ENCODE data around the gene ZNF440. TPM values are rescaled to one million over a fixed set of nuclear protein-coding genes. Genes with fewer than 3 reads are reported as not detected.
"Not testable (repeated sequence)": the region's sequence is repeated elsewhere in the genome, so short reads cannot be mapped to it uniquely, and the experiment has no call there.

ZNF440 gene
- total RNA-seq, 4 donors from 2014 or later, result 11.9 to 16.0 (median 13.8) TPM

- intact Hi-C loops (cut with DNase I), result no loop called here
- TF ChIP-seq CTCF (IDR thresholded peaks at IDR 0.05) (no peak), POLR2A (IDR thresholded peaks at IDR 0.05) (no peak)
- Histone ChIP-seq H3K4me3 (replicated peaks in 1 of 3) (no peak overlapping the region), H3K27ac (no peak overlapping the region), H3K4me1 (no peaks in the 10 kb centered on the region), H3K27me3 (no peaks in the 10 kb centered on the region), H3K36me3 (peaks cover 0 to 20% of the 10 kb centered on the region in 2 donors), H3K9me3 (no peaks in the 10 kb centered on the region)
- DNase-seq, result no peak
- 91 to 95% methylated on average over 11 of the region's 11 CpGs for WGBS, 2 donors
Measured at GRCh38 chr19:11806354-11807098, 7.5 kb upstream of the ZNF440 start.

GRCh38 chr19:11807099-11807380, 7.0 kb upstream of the ZNF440 start:
- Histone ChIP-seq H3K27me3 (no peaks in the 10 kb centered on the region), H3K4me3 (replicated peaks in 1 of 3) (no peak overlapping the region), H3K9me3 (no peaks in the 10 kb centered on the region), H3K36me3 (peaks cover 0 to 20% of the 10 kb centered on the region in 2 donors), H3K27ac (no peak overlapping the region), H3K4me1 (no peaks in the 10 kb centered on the region)
- DNase-seq, result no peak
- intact Hi-C loops (cut with DNase I), result no loop called here
- TF ChIP-seq CTCF (IDR thresholded peaks at IDR 0.05) (no peak), POLR2A (IDR thresholded peaks at IDR 0.05) (no peak)
- WGBS, 2 donors, result 95 to 97% methylated on average over 2 of the region's 2 CpGs

DNA sequence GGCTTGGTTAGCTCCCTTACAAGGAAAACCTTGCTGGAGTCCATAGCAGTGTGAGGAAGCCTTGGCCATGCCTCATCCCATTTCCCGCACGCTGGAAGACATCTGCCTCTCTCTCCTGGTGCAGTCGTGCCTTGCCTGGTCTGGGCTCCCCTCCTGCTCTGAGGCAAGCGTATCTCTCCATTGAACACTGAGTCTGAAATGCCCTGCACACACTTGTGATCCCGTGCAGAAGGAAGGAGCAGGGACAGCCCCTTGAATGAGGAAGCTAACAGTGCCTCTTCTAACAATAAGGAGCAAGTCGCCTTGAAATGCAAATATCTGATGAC, 407 bp upstream of the ZNF440 start:
- no peaks in the 10 kb centered on the region for H3K27me3 ChIP-seq
- DNase-seq, result no peak
- TF ChIP-seq CTCF (IDR thresholded peaks at IDR 0.05) (no peak), POLR2A (IDR thresholded peaks at IDR 0.05) (no peak)
- no peaks in the 10 kb centered on the region for H3K9me3 ChIP-seq
- H3K4me3 ChIP-seq (replicated peaks in 1 of 3), result peak overlapping the region; percentile 3 to 77 (median 65)
- H3K27ac ChIP-seq, result peak overlapping the region in 1 of 3 donors; percentile 81
- 0 to 4% methylated on average over 6 of the region's 6 CpGs for WGBS, 2 donors
- peaks cover 0 to 11% of the 10 kb centered on the region in 2 donors for H3K4me1 ChIP-seq
- no peaks in the 10 kb centered on the region for H3K36me3 ChIP-seq
- intact Hi-C loops (cut with DNase I), result loop anchor here (2.0 kb wide), 1 partner anchor 15 kb away; the partner anchor contains the start of gene ZNF491

DNA sequence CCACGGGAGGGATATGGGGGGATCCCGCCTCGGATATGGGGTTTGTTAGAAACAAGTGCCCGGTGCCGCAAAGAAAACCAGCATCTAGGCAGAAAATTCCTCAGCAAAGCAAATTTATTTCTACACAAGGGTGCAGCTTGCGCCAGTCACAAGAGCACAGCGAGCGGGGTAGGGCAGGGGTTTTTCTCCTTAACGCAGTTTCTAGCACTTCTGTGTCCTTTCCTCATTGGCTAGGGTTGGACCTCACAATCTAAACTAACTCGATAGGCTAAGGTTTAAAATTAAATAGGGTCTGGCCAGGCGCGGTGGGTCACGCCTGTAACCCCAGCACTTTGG, 595 bp downstream of the ZNF440 start:
- intact Hi-C loops (cut with DNase I), result no loop called here
- no peak for DNase-seq
- Histone ChIP-seq H3K36me3 (no peaks in the 10 kb centered on the region), H3K4me1 (peaks cover 0 to 11% of the 10 kb centered on the region in 2 donors), H3K9me3 (no peaks in the 10 kb centered on the region), H3K27ac (peak overlapping the region; percentile 63 to 81 (median 75)), H3K4me3 (replicated peaks in 1 of 3) (peak overlapping the region; percentile 52 to 77 (median 65)), H3K27me3 (no peaks in the 10 kb centered on the region)
- 8 to 17% methylated on average over 13 of the region's 13 CpGs for WGBS, 2 donors
- TF ChIP-seq POLR2A (IDR thresholded peaks at IDR 0.05), result no peak
- TF ChIP-seq CTCF (IDR thresholded peaks at IDR 0.05), result no peak

DNA sequence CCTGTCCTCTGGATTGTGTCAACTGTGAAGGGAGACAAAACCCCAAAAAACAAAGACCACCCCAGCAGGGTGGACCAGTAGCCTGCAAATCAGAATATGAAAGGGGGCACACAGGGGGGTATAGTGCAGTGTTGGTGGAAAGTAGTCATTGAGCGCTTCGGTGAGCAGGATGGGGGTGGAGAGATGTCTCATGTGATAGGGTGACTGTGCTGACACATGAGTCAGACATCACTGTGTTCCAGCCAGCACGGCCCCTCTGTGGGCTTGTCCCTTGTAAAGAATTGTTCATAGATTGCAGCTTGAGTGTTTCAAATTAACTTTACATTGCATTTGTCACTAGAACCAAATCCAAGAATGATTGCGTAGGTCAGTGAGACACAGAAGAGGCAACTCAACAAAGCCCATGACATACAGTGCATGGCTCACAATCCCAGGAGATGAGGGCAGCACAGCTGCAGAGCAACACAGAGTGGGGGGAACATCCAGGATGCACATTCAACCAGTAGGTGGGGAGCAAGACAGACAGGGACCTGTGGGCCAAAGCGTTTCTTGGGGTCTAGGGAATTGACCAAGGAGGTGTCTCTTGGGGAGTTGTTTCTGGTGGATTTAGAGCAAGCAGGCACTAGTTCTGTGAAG, 7.5 kb downstream of the ZNF440 start:
- H3K9me3 ChIP-seq, result no peaks in the 10 kb centered on the region
- no peak overlapping the region for H3K4me3 ChIP-seq (replicated peaks in 1 of 3)
- TF ChIP-seq CTCF (IDR thresholded peaks at IDR 0.05) (no peak), POLR2A (IDR thresholded peaks at IDR 0.05) (no peak)
- intact Hi-C loops (cut with DNase I), result no loop called here
- H3K4me1 ChIP-seq, result no peaks in the 10 kb centered on the region
- no peak for DNase-seq
- WGBS, 2 donors, result 88 to 95% methylated on average over 5 of the region's 5 CpGs
- H3K27me3 ChIP-seq, result no peaks in the 10 kb centered on the region
- H3K36me3 ChIP-seq, result no peaks in the 10 kb centered on the region
- H3K27ac ChIP-seq, result no peak overlapping the region

DNA sequence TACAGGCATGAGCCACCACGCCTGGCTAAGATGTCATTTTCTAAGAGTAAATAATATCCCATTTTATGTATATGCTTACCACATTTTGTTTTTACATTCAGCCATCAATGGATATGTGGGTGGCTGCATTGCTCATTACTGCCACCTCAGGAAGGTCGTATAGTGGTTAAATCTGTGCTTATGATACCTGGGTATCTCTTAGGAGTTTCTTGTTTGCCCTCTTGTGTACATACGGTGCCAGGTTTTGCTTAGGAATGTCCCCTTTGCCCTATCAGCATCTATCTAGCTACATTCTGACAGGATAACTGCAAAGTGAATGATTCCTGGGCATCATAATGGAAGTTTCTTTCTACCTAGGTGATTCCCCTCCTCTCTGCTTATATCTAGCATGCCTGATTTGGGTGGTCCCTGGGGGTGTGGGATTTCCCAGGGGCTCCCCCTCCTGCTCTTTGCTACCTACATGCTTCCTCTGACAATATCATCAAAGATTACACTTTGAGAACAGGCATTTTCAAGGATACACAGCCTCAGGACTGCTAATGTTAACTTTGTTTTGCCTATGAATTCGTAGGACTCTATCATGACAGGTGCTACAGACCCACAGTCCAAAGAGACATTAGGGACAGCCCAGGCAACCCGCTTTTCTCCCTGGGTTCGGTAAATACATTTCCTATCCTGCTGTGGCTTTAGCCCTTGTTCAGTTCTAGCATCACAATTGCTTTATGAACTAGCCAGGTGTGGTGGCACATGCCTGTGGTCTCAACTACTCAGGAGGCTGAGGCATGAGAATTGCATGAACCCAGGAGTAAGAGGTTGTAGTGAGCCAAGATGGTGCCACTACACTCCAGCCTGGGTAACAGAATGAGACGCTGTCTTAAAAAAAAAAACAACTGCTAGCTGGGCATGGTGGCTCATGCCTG, 15.1 kb downstream of the ZNF440 start:
- H3K27me3 ChIP-seq; H3K27ac ChIP-seq; H3K4me3 ChIP-seq (replicated peaks in 1 of 3); H3K9me3 ChIP-seq; intact Hi-C loops (cut with DNase I); H3K4me1 ChIP-seq; DNase-seq: not testable (repeated sequence)
- H3K36me3 ChIP-seq, result peaks cover 20 to 26% of the 10 kb centered on the region in 2 donors
- 94 to 96% methylated on average over 7 of the region's 7 CpGs for WGBS, 2 donors
